ENCODE measurements around the gene ARHGEF16.

DNA sequence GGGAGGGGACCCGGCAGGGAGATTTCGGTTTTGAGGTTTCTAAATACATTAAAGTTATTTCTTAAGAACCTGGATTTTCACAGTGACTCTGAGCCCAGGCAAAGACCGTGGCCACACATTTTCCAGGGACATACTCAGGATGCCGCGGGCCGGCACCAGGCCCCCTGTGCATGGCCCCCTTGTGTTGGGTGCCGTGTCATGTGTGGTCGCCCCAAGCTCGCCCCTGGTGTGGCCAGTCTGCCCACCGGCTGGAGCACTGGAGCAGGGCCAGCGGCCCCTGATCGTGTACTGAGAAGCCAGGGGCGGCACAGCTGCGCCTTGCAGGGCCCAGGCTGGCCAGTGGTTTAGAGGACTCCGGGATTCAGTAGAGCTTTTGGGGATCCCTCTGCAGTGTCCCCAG is 26.6 kb downstream of the ARHGEF16 start:
- TF ChIP-seq ZNF121 (CRISPR knock-in tag; IDR thresholded peaks at IDR 0.05) (no peak), MAX (CRISPR knock-in tag; IDR thresholded peaks at IDR 0.05) (no peak)
- TF ChIP-seq, protein P1, sequence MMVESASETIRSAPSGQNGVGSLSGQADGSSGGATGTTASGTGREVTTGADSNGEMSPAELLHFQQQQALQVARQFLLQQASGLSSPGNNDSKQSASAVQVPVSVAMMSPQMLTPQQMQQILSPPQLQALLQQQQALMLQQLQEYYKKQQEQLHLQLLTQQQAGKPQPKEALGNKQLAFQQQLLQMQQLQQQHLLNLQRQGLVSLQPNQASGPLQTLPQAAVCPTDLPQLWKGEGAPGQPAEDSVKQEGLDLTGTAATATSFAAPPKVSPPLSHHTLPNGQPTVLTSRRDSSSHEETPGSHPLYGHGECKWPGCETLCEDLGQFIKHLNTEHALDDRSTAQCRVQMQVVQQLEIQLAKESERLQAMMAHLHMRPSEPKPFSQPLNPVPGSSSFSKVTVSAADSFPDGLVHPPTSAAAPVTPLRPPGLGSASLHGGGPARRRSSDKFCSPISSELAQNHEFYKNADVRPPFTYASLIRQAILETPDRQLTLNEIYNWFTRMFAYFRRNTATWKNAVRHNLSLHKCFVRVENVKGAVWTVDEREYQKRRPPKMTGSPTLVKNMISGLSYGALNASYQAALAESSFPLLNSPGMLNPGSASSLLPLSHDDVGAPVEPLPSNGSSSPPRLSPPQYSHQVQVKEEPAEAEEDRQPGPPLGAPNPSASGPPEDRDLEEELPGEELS (CRISPR knock-in tag; IDR thresholded peaks at IDR 0.05) = no peak
- TF ChIP-seq, protein P2, sequence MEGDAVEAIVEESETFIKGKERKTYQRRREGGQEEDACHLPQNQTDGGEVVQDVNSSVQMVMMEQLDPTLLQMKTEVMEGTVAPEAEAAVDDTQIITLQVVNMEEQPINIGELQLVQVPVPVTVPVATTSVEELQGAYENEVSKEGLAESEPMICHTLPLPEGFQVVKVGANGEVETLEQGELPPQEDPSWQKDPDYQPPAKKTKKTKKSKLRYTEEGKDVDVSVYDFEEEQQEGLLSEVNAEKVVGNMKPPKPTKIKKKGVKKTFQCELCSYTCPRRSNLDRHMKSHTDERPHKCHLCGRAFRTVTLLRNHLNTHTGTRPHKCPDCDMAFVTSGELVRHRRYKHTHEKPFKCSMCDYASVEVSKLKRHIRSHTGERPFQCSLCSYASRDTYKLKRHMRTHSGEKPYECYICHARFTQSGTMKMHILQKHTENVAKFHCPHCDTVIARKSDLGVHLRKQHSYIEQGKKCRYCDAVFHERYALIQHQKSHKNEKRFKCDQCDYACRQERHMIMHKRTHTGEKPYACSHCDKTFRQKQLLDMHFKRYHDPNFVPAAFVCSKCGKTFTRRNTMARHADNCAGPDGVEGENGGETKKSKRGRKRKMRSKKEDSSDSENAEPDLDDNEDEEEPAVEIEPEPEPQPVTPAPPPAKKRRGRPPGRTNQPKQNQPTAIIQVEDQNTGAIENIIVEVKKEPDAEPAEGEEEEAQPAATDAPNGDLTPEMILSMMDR (IDR thresholded peaks at IDR 0.05) = no peak
- TF ChIP-seq, protein P3, sequence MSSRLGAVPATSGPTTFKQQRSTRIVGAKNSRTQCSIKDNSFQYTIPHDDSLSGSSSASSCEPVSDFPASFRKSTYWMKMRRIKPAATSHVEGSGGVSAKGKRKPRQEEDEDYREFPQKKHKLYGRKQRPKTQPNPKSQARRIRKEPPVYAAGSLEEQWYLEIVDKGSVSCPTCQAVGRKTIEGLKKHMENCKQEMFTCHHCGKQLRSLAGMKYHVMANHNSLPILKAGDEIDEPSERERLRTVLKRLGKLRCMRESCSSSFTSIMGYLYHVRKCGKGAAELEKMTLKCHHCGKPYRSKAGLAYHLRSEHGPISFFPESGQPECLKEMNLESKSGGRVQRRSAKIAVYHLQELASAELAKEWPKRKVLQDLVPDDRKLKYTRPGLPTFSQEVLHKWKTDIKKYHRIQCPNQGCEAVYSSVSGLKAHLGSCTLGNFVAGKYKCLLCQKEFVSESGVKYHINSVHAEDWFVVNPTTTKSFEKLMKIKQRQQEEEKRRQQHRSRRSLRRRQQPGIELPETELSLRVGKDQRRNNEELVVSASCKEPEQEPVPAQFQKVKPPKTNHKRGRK (CRISPR knock-in tag; IDR thresholded peaks at IDR 0.05; ENCODE audit: borderline replicate concordance) = no peak

All from WTC11 (cell line).